Measurements from ENCODE around the gene SPATA6L.
"Not testable (repeated sequence)": the region's sequence is repeated elsewhere in the genome, so short reads cannot be mapped to it uniquely, and the experiment has no call there.

The SPATA6L gene

GRCh38 chr9:4638968-4639367, 27.3 kb downstream of the SPATA6L start:
- no peak for DNase-seq (ENCODE audit: low read depth)

DNA sequence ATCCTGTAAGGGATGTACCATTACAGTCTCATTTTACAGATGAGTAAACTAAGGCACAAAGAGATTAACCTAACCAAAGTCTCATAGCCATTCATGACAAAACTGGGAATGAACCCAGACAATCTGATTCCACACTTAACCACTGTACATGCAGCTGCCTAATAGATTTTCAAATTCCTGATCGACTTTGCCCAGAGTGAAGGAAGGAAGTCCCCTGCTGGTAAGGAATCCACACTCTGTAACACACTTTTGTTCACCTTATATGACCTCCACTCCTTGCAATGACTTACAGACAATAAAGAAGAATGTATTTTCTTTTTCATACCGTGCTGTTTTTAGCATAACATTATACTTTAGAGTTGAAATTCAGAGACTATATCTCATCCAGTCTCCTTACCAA, 35.4 kb downstream of the SPATA6L start:
- DNase-seq (ENCODE audit: low read depth), result no peak

DNA sequence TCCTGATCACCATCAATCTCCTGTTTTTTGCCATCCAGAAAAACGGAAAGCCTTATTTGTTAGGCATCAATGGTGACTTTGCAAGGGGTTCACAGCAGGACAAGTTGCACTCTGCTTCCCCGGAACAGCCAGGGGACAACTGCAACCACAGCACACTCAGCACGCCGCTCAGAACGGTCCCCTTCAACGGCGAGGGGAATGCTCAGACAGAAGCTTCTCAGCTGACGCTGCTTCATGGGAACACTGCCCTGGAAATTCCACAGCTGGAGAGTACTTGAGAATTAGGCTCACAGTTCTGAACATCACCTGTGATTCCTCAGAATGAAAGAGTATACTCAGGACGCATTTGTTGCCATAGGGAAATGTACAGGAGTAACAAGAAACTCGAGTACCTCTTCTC, 44.3 kb downstream of the SPATA6L start:
- DNase-seq (ENCODE audit: low read depth), result no peak

DNA sequence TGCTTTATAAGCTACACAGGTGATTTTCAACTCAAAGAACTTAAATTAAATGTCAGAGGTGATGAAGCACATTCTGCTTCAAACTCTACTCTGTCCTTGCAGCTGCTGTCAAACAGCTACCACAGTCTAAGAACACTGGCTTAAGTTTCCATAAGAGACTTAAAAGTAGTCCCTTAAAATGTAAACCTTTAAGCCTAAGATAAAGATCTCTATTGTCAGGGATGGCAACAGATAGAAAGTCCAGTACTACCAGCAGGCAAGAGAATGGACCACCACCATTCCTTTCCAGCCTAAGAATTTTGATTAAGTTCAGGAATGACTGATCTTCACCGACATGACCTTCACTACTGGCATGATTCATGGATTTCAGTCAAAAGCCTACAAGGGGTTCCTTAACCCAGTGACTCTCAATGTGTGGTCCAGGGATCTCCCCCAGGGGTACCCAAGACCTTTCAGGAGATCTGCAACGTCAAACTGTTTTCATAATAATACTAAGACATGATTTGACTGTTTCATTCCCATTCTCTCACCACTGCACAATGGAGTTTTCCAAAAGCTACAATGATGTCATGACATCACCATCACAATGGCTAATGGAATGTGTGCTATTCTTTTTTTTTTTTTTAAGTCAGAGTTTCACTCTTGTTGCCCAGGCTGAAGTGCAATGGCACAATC, 45.3 kb downstream of the SPATA6L start:
- no peak for DNase-seq (ENCODE audit: low read depth)

GRCh38 chr9:4620057-4620765, 46.1 kb downstream of the SPATA6L start:
- DNase-seq (ENCODE audit: low read depth), result no peak

DNA sequence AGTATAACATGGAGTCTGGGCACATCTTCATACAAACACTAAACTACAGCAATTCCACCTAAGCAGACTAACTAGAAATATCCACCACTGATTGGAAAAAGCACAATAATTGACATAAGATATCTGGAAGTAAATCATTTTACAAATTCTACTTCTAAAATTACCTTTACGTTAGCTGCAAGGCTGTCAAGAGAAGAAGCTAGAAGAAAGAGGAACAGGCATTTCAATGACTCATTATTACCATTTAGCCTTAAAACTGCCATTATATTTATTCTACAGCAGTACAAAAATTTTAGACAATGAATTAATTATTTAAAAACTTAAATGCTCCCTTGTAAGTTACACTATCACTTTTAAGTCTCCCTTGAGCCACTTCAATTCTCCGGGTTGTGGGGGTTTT, 47.6 kb downstream of the SPATA6L start:
- DNase-seq (ENCODE audit: low read depth), result no peak

- no peak for DNase-seq (ENCODE audit: low read depth)
These were observed 48.5 kb downstream of the SPATA6L start for GRCh38 chr9:4617752-4618151.

GRCh38 chr9:4615778-4616177, 50.5 kb downstream of the SPATA6L start:
- DNase-seq (ENCODE audit: low read depth), result no peak

DNA sequence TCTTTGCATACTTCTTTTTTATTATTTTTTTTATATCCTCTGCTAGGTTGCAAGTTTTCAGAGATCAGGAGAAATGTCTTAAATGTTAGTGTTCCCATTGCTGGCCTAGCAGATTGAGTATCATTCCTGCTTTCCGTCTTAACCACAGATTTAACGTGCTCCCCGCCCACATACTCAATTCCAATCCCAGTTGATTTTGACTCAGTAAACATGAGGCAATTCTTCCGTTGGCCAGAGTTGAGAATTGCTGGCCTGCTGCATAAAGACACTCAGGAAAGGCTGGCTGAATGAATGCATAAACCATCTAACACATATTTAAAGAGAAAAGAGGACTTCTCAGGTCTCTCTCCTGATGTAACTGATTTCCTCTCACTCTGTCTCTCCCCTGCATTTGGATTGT, 51.0 kb downstream of the SPATA6L start:
- DNase-seq (ENCODE audit: low read depth), result peak; percentile 29

- DNase-seq (ENCODE audit: low read depth), result no peak
These were observed 51.7 kb downstream of the SPATA6L start for GRCh38 chr9:4614627-4615026.

DNA sequence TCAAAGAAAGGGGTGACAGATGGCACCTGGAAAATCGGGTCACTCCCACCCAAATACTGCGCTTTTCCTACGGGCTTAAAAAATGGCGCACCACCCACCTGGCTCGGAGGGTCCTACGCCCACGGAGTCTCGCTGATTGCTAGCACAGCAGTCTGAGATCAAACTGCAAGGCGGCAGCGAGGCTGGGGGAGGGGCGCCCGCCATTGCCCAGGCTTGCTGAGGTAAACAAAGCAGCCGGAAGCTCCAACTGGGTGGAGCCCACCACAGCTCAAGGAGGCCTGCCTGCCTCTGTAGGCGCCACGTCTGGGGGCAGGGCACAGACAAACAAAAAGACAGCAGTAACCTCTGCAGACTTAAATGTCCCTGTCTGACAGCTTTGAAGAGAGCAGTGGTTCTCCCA, 60.2 kb downstream of the SPATA6L start:
- not testable (repeated sequence) for DNase-seq (ENCODE audit: low read depth)

DNA sequence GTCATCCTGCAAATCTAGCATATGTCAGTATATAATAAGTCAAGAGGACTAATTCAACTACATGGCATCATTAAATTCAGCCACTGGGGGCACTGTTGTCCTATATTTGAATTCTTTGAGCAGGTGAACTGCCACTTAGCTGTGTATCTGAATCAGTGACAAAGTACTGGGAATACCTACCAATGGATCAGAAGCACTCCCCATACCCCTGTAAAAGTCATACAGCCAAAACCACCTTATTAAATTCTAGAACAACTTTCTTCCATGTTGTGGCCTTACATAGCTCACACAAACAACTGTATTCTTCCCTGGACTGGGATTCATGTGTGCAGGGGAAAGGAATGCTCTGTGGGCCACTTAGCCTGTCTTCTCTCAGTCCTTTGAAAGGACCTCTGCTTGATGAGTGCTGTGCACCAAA, 61.6 kb downstream of the SPATA6L start:
- DNase-seq (ENCODE audit: low read depth), result peak; percentile 31

DNA sequence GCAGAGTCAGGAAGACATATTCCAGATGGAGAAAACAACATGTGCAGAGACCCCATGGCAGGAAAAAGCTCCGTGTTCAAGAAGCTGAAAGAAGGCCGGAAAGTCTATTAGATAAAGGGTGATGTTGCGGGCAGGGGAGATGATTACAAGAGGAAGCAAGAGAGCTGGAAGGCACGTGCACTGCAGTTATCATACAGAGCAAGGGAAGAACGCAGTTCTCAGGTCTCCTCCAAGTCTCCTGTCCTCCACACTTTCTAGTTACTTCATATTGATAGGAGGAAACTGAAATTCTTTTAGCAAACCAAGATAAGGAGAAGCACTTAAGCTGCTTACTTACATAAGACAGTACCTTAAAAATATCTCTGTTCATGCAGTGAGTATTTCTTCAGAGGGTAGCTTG, 62.5 kb downstream of the SPATA6L start:
- DNase-seq (ENCODE audit: low read depth), result no peak

DNA sequence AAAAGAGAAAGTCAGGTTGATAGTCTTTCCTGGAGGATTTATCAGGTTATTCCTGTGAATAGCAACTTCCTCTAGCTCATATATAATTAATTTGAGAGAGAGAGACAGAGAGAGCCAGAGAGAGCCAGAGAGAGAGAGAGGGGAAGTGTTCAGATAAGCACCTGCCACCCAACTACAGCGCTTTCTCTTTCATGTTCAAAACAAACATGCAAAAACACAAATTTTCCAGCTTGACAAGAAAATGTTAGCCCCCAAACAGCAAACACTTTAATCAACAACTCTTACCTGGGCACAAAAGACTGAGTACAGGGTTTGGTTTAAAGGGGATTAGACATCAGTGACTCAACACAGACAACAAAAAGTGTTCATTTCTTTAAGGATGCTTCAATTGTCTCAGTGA, 65.9 kb downstream of the SPATA6L start:
- DNase-seq (ENCODE audit: low read depth), result no peak

DNA sequence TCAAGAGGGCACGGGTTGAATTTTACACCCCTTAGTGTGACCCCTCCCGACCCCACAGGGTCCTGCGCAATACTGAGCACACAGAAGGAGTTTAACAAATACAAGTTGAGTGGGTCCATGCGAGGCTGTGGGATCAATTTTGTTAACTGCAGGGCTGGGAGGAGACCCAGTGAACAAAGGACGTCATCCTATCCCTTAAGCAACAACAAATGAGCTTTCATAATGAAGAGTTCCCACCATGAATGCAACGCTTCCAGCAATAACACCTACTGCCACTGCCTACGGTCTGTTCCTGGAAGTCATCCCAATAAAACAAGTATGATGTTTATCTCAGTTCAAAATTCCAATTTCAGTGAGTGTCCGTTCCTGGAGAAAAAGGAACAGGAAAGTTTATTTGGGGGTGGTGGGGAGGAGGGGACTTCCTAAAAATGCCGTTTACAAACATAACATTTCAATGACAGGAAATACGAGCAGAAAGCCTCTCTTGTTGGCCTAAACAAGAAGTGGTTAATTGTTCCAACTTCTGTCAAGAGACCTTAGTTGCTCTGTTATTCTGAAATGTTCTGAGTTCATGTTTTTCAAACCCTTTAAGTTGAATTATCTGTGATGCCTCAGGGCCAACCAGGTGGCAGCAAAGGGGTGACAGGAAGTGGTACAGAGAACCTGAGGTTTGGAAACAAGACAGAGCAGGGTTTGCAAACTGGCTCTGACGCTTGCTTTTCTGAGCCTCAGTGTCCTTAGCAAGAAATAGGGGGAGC, 69.9 kb downstream of the SPATA6L start:
- no peak for DNase-seq (ENCODE audit: low read depth)

- no peak for DNase-seq (ENCODE audit: low read depth)
These were observed 71.3 kb downstream of the SPATA6L start for GRCh38 chr9:4594994-4595393.

- DNase-seq (ENCODE audit: low read depth), result no peak
These were observed 71.7 kb downstream of the SPATA6L start for GRCh38 chr9:4594545-4594944.

GRCh38 chr9:4592886-4593285, 73.4 kb downstream of the SPATA6L start:
- DNase-seq (ENCODE audit: low read depth), result no peak

- DNase-seq (ENCODE audit: low read depth), result no peak
These were observed 74.0 kb downstream of the SPATA6L start for GRCh38 chr9:4592295-4592694.

DNA sequence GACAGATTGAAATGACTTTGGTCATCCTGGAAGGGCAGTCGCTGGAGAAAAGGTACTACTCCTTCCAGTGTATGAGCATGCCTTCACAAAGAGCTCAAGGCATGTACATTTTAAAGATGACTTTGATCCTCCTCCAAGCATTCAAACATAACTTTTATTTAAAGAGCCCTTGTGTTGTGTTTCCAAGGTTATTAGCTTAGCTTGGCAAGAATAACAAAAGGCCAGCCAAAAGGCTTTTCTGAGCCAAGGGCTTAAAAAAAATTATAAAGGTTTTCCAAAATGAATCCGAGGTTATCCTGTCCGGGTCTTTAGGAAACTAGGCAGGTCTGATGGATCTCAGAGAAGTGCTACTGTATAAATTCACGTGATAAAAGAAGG, 75.2 kb downstream of the SPATA6L start:
- DNase-seq (ENCODE audit: low read depth), result no peak

DNA sequence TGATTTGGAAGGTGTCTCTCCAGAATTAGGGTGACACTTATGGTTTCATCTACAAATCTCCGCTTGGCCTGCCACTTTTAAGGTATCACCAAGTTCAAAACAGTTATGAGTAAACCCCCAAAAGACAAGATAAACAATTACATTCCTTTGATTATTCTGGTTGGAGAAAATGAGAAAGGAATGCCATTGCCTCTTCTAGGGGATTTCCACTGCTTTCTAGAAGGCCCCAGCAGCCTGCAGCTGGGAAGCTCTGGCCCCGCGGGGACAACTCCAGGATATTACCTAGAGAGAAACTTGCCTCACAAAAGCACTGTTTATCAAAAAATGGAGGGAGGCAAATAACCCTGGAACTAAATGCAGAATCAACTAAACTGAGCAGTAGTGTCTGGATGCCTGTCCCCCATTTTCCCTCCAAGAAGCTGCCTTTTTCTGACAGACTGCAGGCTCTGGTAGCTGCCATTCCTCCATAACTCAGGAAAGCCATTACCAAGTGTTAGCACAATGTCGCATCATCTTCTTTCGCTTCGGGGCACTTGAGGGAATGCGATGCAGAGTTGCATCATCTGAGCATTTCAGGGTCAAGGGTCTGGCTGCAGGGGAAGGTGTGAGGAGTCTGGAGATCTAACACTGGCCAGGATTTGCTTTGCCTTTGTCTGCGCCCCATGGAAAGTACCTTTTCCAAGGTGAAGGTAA, 75.7 kb downstream of the SPATA6L start:
- no peak for DNase-seq (ENCODE audit: low read depth)

DNA sequence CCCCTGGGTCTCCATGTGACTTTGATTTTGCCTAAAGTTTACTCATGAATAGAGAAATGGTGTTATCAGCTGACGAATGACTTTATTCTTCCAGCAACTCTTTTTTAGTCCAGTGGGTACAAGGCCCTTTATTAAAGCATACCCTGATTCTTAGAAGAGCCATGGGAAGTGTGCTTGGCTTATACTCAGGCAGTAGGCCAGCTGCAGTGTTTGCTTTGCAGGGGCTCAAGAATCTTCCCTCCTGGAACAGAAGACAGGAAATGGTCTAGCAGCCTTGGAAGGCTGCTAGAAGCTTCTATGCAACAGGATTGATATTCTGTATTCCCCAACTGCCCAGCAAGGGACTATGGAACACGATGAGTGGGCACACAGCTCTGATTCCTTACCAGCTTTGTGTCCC, 77.6 kb downstream of the SPATA6L start:
- DNase-seq (ENCODE audit: low read depth), result no peak

DNA sequence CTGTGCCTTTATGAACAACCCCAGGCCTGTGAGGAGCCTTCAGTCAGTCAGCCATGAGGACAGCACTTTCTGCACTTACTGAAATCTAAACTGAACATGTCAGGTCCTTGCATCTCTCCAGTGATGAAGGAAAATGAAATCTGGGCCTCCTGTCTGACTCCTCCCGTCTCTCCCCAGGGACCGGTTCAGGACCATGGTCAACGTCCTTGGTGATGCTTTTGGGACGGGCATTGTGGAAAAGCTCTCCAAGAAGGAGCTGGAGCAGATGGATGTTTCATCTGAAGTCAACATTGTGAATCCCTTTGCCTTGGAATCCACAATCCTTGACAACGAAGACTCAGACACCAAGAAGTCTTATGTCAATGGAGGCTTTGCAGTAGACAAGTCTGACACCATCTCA, 81.1 kb downstream of the SPATA6L start:
- DNase-seq (ENCODE audit: low read depth), result no peak

Measured in GM04504 (cell line).